DMS53 treated with DMSO at 0.1 percent for 48 hours (cell line): Measurements from ENCODE around the gene COL5A1.

Experiments used
- DNase-seq: peaks from one replicate; lab custom pipeline; 2025; ENCODE audit not compliant: unreplicated experiment; lab: John Stamatoyannopoulos, UW

COL5A1 gene

DNA sequence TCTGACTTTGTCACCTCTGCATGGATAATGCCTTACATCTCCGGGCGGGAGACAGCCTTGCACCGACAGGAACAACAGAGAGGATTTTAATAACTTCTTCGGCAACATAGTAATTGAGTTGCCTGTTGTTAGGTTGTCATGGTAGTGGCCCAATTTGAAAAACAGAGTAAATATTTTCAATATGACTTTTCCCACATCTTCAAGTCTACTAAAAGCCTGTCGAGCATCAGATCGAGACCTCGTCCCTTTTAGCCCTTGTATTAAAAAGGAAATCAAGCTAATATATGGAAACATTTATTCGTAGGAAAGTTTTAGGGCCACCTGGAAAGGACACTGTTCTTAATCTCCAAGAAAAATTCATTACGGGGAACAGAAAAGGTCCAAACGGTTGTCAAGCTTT lies 168.2 kb downstream of the COL5A1 start:
- no peak for DNase-seq

DNA sequence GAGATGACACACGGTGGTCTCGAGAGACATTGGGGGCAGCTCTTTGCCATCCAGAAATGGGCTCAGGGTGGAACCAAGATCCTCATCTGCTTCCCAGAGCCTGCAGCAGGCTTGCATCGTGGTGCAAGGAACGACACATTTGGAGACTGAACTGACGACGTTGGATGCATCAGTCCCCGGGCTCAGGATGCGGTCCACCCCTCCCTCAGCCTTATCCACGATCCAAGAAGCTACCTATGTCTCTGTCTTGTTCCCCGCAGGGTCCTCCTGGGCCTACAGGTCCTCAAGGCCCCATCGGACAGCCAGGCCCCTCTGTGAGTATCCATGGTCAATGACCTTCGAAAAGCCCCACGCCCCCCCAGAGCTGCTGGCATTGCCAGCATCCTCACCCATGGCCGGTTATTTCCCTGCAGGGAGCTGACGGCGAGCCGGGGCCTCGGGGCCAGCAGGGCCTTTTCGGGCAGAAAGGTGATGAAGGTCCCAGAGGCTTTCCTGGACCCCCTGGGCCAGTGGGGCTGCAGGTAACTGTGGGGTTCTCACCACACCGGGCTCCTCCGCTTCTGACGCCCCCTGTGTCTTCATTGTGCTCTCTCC lies 169.6 kb downstream of the COL5A1 start:
- no peak for DNase-seq

DNA sequence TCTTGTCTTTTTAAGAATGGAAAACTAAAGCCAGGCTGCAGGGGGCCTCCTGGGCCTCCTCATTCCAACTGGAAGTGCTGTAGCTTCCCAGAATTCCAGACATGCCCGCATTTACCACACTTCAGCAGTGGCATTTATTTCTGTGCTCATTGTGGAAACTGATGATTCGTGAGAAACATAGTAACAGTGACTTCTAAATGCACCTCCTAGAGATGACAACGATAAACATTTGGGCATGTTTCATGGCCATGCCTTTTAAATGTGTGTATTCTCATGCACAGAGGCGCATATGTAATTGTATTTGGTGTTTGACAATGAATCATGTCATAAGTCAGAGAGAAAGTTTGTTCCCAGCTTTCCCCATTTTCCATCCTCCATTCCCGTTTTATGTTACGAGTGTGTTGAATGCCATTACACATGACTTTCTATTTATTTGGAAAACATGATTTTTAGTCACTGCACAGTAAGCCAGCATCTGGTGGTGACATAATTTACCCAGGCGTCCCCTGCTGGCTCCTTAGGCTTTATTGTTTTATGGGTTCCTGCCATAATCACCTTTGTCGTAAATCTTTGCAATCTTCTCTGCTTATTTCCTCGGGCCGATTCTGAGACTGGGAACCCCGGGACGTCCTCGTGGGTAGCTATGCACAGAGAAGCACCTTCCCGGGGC lies 170.2 kb downstream of the COL5A1 start:
- no peak for DNase-seq

DNA sequence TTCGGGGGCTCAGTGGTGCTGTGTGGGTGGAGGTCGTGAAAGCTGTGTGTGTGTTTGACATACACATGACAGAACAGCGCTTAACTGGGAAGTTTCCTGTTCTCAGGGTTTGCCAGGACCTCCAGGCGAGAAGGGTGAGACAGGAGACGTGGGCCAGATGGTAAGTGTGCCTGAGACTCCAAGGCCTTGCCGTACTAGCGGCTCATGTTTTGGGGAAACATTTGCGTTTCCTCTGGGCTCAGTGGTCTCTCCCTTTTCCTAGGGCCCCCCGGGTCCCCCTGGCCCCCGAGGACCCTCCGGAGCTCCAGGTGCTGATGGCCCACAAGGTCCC lies 170.7 kb downstream of the COL5A1 start:
- no peak for DNase-seq

DNA sequence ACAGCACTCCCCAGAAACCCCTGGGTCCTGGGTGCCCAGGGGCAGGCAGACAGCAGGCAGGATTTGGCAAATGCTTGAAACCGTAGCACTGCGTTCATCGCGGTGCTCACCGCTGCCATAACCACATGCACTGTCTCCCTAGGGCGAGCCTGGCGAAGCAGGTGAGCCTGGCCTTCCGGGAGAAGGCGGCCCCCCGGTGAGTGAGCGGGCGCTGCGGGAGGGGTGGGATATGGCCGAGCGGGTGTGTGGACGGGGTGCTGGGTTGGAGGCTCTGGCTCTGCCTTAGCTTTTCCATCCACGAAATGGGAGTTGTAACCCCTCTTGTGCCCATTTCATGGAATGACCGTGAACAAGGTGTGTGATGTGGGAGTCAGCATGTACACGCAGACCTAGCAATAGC lies 172.2 kb downstream of the COL5A1 start:
- DNase-seq: no peak

DNA sequence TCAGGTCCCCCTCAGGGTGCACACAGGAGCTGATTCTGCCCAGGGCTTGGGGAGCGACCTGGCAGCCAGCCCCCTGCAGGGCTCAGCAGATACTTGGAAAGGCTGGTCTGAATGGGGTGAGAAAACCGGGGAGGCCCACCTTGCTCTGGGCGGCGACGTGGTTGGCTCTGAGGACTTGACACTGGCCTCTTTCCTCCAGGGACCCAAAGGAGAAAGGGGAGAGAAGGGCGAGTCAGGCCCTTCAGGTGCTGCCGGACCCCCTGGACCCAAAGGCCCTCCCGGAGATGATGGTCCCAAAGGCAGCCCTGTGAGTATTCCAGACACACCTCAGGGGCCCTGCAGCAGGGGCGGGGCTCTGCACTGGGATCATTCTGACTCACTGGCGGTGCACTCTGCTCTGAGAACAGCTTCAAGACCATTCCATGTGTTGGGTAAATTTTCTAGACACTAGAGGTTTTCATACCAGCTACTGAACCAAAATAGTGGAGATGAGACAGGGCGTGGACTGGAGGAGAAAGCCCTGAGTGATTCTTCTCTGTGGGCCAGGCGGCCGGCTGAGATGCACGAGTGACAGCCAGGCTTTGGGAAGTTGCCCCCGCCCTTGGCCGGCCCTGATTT lies 173.1 kb downstream of the COL5A1 start:
- no peak for DNase-seq

DNA sequence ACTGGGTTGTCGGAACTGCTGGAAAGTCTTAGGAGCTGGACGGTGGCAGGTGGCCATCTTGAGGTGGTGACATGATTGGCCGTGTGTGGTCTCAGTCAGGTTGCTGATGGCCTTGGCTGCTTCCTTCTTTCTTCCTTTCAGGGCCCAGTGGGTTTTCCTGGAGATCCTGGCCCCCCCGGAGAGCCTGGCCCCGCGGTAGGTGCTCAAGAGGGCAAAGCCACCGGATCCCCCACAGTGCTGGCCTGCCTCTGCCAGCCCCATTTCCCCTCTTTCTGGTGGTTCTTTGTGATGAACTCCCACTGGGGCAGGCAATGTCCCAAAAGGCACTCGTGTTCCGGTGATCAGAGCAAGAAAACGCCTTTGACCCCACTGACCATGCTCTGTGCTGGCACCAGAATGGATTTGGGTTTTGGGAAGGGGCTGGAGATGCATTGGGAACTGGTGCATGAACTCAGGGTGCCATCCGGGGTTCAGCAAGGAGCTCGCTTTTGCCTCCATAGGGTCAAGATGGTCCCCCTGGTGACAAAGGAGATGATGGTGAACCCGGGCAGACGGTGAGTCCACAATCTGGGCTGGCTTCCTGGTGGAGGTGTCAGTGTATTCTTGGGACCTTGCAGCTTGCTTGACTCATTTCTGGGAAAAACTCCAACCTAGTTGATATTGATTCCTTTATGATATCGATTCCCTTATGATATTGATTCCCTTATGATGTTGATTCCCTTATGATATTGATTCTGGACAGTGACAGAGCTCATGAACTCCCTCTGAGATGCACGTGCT lies 174.0 kb downstream of the COL5A1 start:
- no peak for DNase-seq

DNA sequence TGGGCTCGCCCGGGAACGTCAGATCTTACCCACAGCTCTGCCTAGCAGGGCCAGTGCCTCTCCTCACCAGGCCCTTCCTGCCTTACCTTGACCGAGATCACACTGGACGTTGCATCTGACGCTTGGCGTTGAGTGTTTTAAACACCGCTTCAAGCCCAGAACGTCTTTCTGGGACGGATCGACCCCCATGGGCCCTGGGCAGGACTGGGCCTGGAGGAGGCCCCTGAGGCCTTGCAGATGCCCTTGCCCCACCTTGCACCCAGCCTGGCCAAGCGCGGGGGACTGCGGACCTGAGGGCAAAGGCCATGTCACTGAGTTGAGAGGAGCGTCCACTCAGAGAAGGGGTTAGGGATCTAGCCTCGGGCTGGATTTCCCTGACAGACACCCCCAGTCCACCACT lies 174.7 kb downstream of the COL5A1 start:
- no peak for DNase-seq

DNA sequence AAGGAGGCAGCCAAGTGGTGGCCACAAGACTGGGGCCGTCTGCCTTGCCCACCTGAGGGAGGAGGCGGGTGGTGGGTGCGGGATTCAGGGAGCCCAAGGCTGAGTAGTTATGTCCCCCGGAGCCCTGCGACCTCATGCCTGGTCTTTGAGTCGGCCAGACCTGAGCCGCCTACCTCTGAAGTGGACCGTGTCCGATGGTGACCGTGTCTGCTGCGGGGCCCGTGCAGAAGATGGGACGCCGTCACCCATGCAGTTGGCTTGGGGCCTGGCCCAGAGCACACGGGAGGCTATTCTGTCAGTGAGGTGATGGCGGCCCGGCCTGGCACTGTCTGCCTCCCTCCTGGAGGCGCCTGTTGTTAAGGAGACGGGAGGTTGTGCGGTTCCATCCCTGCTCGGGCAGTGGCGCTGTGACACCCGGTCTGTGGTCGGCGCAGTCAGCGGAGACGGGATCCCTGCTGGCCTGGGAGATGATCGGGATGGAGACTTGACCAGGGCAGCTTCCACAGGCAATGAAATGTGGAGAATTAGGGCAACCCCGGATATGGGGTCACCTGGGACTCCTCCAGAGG lies 176.5 kb downstream of the COL5A1 start:
- no peak for DNase-seq

DNA sequence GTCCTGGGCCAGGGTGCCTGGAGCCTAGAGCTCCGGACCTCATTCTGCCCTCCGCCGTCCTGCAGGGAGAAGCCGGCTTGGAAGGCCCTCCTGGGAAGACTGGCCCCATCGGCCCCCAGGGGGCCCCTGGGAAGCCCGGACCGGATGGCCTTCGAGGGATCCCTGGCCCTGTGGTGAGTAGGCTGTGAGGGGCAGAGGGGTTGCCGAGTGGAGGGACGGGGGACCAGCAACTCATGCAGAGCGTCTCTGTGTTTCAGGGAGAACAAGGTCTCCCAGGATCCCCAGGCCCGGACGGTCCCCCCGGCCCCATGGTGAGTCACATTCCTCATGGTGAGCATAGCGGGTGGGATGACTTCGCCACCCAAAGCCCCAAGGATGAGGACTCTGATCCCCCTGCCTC lies 177.0 kb downstream of the COL5A1 start:
- DNase-seq: no peak

DNA sequence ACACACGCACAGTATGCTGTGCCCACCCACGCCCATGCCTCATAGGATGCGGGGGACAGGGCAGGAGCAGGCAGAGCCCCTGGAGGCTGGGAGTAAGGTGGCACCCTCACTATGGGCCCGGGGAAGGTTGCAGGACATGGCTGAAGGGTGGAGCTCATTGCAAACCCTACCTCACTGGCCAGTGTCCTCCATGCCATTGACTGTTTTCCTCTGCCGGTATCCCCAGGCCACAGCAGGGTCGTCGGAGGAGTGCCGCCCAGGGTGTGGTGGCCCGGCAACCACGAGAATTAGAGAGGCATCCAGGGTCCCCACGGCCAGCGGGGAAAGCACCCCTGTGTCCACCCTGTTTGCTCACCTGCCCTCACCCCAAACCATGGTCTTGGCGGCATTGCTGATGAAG lies 179.3 kb downstream of the COL5A1 start:
- DNase-seq: no peak

DNA sequence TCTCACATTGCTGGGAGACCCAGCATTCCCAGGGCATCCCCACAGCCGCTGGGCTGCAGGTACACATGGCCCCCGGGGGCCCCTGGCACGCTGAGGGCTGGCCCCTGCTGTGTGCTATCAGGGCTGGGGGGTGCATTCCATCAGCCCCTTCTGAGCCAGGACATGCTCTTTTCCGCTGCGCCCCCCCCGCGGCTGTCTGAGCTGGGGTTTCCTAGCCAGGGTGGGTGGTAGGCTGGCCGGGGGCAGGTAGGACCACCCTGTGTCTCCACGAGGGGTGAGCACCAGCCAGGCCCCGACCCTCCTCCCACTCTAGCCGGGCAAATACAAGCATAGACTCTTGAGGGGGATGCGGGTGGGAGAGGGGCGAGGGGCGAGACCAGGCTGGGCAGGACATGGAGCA lies 180.9 kb downstream of the COL5A1 start:
- no peak for DNase-seq

DNA sequence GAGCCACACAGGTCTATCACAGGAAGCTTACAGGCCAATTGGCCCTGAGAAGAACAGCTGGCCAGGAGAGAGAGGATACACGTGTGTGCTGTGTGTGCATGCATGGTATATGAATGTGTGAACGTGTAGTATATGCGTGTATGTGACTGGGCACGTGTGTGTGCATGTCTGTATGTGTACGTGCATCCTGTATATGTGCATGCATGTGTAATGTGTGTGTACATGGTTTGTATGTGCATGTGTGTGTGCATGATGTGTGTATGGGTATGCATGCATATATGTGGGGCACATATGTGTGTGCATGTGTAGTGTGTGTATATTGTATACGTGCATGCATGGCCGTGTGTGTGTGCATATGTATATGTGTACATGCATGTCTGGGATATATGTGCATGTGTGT lies 182.0 kb downstream of the COL5A1 start:
- DNase-seq: no peak

DNA sequence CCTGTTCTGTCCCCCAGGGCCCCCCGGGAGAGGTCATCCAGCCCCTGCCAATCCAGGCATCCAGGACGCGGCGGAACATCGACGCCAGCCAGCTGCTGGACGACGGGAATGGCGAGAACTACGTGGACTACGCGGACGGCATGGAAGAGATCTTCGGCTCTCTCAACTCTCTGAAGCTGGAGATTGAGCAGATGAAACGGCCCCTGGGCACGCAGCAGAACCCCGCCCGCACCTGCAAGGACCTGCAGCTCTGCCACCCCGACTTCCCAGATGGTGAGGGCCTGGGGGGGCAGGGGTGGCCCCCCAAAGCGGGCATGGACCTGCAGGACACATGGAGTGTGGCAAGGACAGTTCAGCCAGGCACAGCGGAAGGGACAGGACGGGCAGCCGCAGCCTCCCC lies 183.0 kb downstream of the COL5A1 start:
- no peak for DNase-seq

DNA sequence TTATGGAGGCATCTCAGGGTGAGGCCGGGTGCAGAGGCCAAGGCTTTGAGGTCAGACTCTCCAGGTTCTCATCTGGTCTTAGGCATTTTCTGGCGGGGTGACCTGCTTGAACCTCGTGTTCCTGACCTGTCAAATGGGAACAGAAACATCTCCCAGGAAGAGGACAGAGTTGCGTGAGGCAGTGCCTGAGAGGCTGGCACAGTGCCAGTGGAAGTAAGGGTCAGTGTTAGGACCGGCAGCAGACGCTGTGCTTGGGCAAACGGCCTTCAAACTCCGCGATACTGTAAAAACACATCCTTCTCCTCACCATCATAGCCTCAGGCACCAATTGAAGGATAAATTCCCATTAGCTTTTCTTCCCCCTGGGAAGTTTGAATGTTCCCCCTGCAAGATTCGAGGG lies 183.4 kb downstream of the COL5A1 start:
- no peak for DNase-seq

DNA sequence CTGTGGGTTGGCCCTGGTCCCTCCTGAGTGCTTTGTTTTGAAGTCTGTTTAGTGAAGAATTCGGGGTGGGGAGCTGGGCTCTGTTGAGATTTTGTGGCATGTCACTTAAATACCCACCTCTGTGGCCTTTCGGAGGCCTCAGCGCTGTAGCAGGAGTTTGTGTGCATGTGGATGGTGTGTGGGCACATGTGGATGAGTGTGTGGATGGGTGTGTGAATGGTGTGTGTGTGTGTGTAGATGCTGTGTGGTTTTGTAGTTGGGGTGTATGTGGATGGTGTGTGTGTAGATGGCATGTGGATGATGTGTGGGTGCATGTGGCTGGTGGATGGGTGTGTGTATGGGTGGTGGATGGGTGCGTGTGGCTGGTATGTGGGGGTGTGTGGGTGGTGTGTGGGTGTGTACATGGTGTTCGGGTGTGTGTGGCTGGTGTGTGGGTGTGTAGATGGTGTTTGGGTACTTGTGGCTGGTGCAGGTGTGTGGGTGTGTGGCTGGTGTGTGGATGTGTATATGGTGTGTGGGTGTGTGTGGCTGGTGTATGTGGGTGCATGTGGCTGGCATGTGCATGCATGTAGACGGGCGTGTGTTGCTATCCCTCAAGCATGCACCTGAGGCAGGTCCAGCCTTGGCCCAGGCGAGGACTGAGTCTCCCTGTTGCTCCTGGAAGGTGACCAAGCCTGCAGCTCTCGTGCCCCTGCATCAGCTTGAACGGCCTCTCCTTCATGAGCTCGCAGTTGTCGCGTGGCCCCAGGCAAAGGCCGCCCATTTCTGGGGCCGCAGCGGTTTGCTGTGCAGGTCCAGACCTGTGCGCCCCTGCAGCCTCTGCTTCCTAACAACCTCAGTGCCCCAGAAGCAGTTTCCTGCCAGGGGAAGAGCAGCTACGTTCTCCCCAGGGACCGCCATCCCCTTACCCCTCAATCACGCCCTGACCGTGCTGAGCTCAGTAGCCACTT lies 185.0 kb downstream of the COL5A1 start:
- DNase-seq: no peak

DNA sequence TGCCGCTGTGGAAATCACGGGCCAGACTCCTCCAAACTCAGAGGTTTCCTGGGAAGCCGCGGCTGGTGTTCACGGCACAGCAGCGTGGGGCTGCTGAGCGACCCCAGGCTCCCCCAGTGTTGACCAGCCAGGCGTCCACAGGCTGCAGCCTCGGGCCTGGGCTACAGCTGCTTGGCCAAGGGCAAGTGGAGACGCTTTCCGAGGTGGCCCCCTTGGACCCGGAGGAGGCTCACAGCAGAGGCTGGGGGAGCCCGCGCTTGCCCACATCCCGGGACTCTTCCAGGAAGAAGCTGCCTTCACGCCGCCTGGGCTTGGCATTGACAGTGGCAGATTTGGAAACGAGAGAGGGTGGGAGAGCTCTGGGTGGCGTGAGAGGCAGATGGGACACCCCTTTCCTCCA lies 186.0 kb downstream of the COL5A1 start:
- no peak for DNase-seq

DNA sequence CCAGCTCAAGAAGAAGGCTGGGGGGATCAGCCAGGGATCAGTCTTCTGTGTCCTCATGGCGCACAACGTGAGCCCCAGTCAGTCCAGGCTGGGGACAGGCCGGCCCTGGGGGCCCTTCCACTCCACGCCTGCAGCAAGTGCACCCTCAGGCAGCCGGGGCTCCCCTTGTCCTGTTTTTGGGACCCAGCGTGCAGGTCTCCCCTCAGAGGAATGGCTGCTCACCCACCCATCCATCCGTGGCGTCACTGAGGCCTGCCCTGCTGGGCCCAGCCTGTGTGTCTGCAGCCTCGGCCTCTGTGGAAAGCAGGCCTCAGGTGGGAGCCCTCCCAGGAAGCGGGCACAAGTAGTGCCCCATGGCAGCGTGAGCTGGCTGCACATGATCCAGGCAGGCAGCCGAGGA lies 186.4 kb downstream of the COL5A1 start:
- no peak for DNase-seq

DNA sequence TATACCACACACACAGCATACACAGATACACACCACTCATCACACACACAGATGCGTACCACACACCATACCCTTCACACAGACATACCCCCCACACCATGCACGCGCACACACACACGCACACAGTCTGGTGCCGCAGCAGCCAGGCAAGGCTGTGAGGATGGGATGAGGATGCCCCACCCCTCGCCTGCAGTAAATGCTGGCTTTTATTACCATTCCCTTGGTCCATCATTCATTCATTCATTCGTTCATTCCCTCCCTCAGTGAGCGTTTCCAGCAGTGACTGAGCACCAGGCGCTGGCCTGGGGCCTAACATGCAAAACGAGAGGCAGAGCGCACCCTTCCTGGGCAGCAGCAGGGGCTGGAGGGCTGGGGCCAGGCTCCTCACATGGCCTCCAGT lies 187.3 kb downstream of the COL5A1 start:
- DNase-seq: no peak

DNA sequence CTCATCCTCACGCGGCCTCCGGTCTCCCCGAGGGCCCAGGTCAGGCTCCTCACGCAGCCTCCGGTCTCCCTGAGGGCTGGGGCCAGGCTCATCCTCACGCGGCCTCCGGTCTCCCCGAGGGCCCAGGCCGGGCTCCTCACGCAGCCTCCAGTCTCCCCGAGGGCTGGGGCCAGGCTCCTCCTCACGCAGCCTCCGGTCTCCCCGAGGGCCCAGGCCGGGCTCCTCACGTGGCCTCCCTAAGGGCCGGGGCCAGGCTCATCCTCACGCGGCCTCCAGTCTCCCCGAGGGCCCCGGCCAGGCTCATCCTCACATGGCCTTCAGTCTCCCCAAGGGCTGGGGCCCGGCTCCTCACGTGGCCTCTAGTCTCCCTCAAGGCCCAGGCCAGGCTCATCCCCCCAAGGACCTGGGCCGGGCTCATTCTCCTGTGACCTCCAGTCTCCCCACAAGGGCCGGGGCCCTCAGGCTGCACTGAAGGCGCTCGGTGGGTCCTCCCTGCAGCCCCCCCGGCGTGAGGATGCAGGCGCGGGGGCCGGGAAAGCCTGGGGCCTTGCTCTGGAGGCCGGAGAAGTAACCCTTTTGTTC lies 187.8 kb downstream of the COL5A1 start:
- no peak for DNase-seq
